GM18520 (cell line): ENCODE results near the gene KCNIP3.
"Not testable (repeated sequence)": the region's sequence is repeated elsewhere in the genome, so short reads cannot be mapped to it uniquely, and the experiment has no call there.

Experiments
- ATAC-seq: cut with Tn5 transposase; IDR thresholded peaks from one replicate; pipeline ENCODE4 v1.9.1; 2021; ENCODE audit not compliant: unreplicated experiment

KCNIP3 gene

GRCh38 chr2:95382686-95383634 is 85.8 kb downstream of the KCNIP3 start:
- no peak for ATAC-seq

GRCh38 chr2:95383635-95384027 is 86.5 kb downstream of the KCNIP3 start:
- ATAC-seq: no peak

DNA sequence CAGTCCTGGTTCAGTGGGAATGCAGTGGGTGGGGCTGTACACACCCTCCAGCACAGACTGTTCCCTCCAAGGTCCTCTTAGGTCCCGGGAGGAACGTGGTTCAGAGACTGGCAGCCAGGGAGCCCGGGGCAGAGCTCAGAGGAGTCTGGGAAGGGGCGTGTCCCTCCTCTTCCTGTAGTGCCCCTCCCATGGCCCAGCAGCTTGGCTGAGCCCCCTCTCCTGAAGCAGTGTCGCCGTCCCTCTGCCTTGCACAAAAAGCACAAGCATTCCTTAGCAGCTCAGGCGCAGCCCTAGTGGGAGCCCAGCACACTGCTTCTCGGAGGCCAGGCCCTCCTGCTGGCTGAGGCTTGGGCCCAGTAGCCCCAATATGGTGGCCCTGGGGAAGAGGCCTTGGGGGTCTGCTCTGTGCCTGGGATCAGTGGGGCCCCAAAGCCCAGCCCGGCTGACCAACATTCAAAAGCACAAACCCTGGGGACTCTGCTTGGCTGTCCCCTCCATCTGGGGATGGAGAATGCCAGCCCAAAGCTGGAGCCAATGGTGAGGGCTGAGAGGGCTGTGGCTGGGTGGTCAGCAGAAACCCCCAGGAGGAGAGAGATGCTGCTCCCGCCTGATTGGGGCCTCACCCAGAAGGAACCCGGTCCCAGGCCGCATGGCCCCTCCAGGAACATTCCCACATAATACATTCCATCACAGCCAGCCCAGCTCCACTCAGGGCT is 87.9 kb downstream of the KCNIP3 start:
- no peak for ATAC-seq

- ATAC-seq: no peak
Observed at GRCh38 chr2:95385570-95385984, 88.4 kb downstream of the KCNIP3 start.

- no peak for ATAC-seq
Observed at GRCh38 chr2:95386031-95386430, 88.9 kb downstream of the KCNIP3 start.

DNA sequence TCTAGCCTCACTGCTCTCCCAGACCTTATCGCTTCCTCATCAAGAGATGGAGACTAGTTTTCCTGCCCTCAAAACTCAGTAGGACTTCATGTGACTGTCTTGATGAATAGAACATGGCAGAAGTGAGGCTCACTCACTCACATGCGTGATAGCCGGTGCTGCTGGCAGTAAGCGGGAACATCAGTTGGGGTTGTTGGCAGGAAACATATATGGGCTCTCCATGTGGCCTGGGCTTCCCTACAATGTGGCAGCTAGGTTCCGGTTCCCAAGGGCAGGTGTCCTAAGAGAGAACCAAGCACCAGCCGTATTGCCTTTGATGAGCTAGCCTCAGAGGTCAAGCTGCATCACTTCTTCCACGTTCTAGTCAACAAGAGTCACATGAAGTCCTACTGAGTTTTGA is 90.2 kb downstream of the KCNIP3 start:
- ATAC-seq: no peak

DNA sequence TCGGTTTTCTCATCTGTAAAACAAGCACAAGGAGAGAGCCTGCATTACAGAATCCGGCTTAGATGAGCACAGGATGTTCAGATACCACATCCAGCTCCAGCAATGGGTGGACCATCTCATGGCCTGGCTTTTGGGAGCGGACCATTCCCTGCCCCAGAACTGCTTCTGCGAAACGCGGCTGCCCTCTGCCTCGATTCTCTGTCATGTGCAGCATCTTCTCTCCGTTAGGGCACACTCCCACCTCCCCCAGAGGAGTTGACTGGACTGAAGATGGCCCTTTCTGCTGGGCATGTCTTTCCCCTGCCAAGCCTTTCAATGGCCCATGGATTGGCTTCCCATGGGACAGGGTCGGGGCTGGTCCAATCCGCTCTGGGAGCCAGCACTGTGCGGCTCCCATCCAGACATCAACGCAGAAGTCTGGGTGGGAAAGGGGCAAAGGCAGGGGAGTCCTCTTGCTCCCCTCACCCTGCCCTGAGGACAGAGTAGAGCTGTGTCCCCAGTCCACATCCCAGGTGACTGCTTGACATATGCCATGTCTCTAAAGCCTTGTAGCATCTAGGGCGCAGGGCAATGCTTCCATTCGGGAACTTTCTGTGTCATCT is 91.0 kb downstream of the KCNIP3 start:
- ATAC-seq: no peak

GRCh38 chr2:95388856-95389244 is 91.7 kb downstream of the KCNIP3 start:
- ATAC-seq: no peak

DNA sequence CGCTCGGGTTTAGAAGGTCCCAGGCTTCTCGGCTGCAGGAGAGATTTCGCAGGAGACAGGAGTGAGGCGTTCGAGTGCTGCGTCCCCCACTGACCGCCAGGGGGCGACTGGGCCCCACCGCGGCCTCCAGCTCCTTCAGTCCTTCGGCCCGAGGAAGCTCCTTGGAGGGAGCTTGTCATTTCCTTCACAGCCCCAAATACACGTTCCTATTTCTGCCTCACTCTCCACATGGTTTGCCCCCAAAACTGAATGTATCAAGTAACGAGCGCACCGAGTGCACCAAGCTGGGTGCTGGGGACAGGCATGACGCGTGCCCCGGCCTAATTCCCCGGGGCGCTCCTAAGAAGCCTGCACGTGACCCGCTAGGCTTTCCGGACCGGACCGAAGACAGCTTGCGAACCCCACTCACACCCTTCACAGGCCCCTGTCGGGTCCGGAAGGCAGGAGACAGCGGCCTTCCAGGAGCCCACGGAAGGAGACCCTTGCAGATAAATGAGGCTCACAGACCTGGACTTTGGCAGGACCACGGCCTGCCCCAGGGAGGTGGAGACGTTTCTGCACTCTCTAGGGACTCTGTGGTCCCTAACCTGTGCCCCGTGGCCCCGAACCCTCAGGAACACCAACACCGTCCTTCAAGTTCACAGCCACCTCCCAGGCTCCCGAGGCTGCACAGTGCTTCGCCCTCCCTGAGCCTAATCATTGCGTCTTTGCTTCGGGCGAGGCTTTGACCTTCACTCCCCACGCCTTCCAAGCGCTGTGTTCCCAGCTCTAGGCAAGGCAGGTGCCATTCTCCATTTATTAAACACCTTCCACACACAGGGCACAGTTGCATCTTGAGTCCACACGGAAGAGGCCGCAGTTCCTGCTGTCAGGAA is 92.3 kb downstream of the KCNIP3 start:
- no peak for ATAC-seq

- no peak for ATAC-seq
Observed at GRCh38 chr2:95390272-95390880, 93.2 kb downstream of the KCNIP3 start.

GRCh38 chr2:95390881-95391321 is 93.8 kb downstream of the KCNIP3 start:
- ATAC-seq: no peak

- ATAC-seq: no peak
Observed at GRCh38 chr2:95391641-95392310, 94.6 kb downstream of the KCNIP3 start.

- no peak for ATAC-seq
Observed at GRCh38 chr2:95392320-95392719, 95.2 kb downstream of the KCNIP3 start.

- ATAC-seq: no peak
Observed at GRCh38 chr2:95392730-95393455, 95.7 kb downstream of the KCNIP3 start.

- ATAC-seq: no peak
Observed at GRCh38 chr2:95393901-95394300, 96.8 kb downstream of the KCNIP3 start.

DNA sequence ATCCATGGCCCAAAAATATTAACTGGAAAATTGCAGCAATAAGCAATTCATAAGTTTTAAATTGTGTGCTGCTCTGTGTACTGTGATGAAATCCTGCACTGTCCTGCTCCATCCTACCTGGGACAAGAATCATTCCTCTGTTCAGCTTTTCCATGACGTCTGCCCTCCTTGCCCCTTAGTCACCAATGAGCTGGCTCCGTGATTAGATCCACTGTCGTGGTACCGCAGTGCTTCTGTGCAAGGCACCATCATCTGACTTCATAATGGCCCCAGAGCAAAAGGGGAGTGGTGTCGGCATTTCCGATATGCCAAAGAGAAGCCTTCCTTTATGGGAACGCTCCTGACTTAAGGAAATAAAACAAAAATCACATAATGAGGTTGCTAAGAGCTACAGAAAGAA is 101.9 kb downstream of the KCNIP3 start:
- ATAC-seq: no peak

GRCh38 chr2:95401480-95401879 is 104.3 kb downstream of the KCNIP3 start:
- no peak for ATAC-seq

DNA sequence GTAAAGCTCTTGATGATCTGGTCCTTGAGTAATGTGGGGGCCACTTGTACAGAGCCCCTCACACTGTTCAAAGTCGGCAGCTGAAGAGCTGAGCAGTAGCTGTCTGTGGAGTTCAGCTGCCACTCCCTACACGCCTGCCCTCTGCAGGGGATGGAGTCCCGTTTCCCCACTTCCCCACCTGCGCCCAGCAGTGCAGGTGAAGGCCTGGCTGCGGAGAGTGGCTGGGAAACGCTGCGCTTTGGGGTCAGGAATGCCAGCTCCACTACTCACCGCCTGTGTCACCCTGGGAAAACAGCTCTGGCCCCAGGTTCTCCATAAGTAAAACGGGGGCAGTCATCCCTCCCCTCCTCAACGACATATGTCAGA is 104.8 kb downstream of the KCNIP3 start:
- not testable (repeated sequence) for ATAC-seq
